Upper lobe of left lung (tissue), 6 donors: ENCODE data around the gene C19orf38. TPM values are rescaled to one million over a fixed set of nuclear protein-coding genes. Genes with fewer than 3 reads are reported as not detected.
"Not testable (repeated sequence)": the region's sequence is repeated elsewhere in the genome, so short reads cannot be mapped to it uniquely, and the experiment has no call there.

Experiments used
- ATAC-seq, 2 donors: fragments of 200-7000 bp; cut with Tn5 transposase; one replicate each; pipeline ENCODE4 v1.9.1; 2022; ENCODE audit warnings: mild to moderate bottlenecking in 2 of 2, moderate library complexity in 2 of 2; ENCODE audit not compliant: low FRiP score in 2 of 2
- DNase-seq, 2 donors: peaks; one replicate each; pipeline ENCODE4 v3.0.0-alpha.2; 2019 to 2020
- H3K27ac ChIP-seq, 4 donors: fragments of 200-600 bp; sonication (generic); one replicate each; pipeline ENCODE4 v1.5.1; 2016 to 2019
- H3K27me3 ChIP-seq, 4 donors: fragments of 200-600 bp; sonication (generic); one replicate each; pipeline ENCODE4 v1.5.1; 2017 to 2019
- H3K36me3 ChIP-seq, 4 donors: fragments of 200-600 bp; sonication (generic); one replicate each; pipeline ENCODE4 v1.5.1; 2016 to 2019
- H3K4me1 ChIP-seq, 4 donors: fragments of 200-600 bp; sonication (generic); one replicate each; pipeline ENCODE4 v1.5.1; 2018 to 2019
- H3K4me3 ChIP-seq, 4 donors: fragments of 200-600 bp; sonication (generic); one replicate each; pipeline ENCODE4 v1.5.1; 2017 to 2019; ENCODE audit warnings: mild to moderate bottlenecking in 2 of 4, moderate library complexity in 1 of 4
- H3K9me3 ChIP-seq, 4 donors: fragments of 200-600 bp; sonication (generic); one replicate each; pipeline ENCODE4 v1.5.1; 2018 to 2019
- EP300 ChIP-seq, 4 donors: sonication (generic); formaldehyde crosslinking; IDR thresholded peaks; one replicate each; pipeline ENCODE4 v1.5.1; 2017; ENCODE audit warnings: antibody characterized with exemption in 4 of 4, control low read depth in 2 of 4
- POLR2A ChIP-seq, 4 donors: fragments of 450-650 bp; IDR thresholded peaks; one replicate each; pipeline ENCODE4 v1.5.1; 2016 to 2017; ENCODE audit warnings: antibody characterized with exemption in 4 of 4, mild to moderate bottlenecking in 2 of 4
- POLR2AphosphoS5 ChIP-seq, 2 donors: sonication (generic); formaldehyde crosslinking; IDR thresholded peaks; one replicate each; pipeline ENCODE4 v1.5.1; 2017; ENCODE audit warnings: antibody characterized with exemption in 2 of 2
- WGBS, 2 donors: methylation state at CpG; one replicate each; pipeline ENCODE4 v1.1.5; 2017 to 2018; 5-methylcytosine and 5-hydroxymethylcytosine counted together
- total RNA-seq, 6 donors: library from RNA; depleted of rRNA in 4 of 6; stranded (reverse); fragments of >200 nt in 4 of 6; gene quantifications; one replicate each; pipeline versions ENCODE4 v1.1.0 to v1.2.1, GENCODE V29; 2016 to 2021
- TF ChIP-seq, protein P1 (sequence below), 6 experiments: fragments of 450-650 bp in 4 of 6; fragments of 200-600 bp in 2 of 6; sonication (generic) in 2 of 6; IDR thresholded peaks; one replicate each; pipeline ENCODE4 v1.5.1; 2016 to 2019; ENCODE audit warnings: antibody characterized with exemption in 6 of 6
- donor health status: DM: no; HTN: no; CAD: no; lungs with moderate emphysema.
- donor health status: DM: no; HTN: yes; CAD: no; lungs with severe emphysema.

The C19orf38 gene
- total RNA-seq, 6 donors from 2014 or later: 2.8 to 26.2 (median 6.8) TPM

DNA sequence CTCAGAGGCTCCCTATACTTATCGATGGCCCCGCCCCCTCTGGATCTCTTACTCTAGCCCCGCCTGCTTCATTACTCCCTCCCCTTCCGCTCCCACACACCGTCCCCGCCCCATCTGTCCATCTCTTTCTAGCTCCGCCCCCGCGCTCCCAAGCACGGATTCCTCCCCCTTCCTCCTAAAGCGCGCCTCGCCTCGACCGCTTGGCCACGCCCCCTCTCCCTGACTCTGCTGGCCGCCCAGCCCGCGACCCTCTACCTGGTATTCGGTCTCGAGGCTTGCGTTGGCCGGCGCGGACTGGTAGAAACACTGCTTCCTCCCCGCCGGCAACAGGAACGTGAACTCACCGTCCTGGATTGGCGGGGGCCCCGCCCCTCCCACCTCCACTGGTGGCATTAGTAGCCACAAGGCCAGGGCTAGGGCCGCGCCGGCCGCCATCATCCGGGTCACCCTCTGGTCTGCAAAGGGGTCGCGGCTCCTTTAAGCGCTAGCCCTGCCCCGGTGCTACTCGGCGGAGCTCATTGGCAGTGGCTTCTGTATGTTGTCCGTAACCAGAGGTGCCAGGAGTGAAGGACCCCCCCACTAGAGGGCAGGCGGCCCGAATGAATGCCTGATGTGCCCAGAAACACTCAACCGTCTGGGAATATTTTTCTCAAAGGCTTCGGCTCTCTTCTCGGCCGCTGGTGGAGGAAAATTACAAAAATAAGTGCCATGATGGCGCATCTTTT is 12.3 kb upstream of the C19orf38 start, which contains the start of gene TMED1:
TSS of gene TMED1 (minus strand) at position 459 of the 725 bp plus-strand sequence. CDS start at position 438, 21 bp downstream.
- TF ChIP-seq POLR2A (IDR thresholded peaks at IDR 0.05): peak in 2 of 4 donors; percentile 48 to 61
- TF ChIP-seq POLR2AphosphoS5 (IDR thresholded peaks at IDR 0.05): peak; percentile 41 to 79
- TF ChIP-seq, protein P1, sequence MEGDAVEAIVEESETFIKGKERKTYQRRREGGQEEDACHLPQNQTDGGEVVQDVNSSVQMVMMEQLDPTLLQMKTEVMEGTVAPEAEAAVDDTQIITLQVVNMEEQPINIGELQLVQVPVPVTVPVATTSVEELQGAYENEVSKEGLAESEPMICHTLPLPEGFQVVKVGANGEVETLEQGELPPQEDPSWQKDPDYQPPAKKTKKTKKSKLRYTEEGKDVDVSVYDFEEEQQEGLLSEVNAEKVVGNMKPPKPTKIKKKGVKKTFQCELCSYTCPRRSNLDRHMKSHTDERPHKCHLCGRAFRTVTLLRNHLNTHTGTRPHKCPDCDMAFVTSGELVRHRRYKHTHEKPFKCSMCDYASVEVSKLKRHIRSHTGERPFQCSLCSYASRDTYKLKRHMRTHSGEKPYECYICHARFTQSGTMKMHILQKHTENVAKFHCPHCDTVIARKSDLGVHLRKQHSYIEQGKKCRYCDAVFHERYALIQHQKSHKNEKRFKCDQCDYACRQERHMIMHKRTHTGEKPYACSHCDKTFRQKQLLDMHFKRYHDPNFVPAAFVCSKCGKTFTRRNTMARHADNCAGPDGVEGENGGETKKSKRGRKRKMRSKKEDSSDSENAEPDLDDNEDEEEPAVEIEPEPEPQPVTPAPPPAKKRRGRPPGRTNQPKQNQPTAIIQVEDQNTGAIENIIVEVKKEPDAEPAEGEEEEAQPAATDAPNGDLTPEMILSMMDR (IDR thresholded peaks at IDR 0.05): peak in 4 of 6 experiments; percentile 51 to 77 (median 69)
- TF ChIP-seq EP300 (IDR thresholded peaks at IDR 0.05): peak in 1 of 4 donors; percentile 6
- peaks cover 5 to 35% (median 31%) of the 10 kb centered on the region in 4 donors for H3K36me3 ChIP-seq
- DNase-seq (peak; percentile 96 to 97), ATAC-seq (peak; percentile 95 to 98)
- H3K4me1 ChIP-seq: peaks cover 0 to 19% (median 7%) of the 10 kb centered on the region in 4 donors
- H3K9me3 ChIP-seq: no peaks in the 10 kb centered on the region
- H3K4me3 ChIP-seq: peak within 1 kb of the TSS; percentile 31 to 84 (median 58)
- H3K27me3 ChIP-seq: no peaks in the 10 kb centered on the region
- peak within 1 kb of the TSS; percentile 94 to 97 (median 96) for H3K27ac ChIP-seq
- WGBS, 2 donors: 0 to 1% methylated on average over 33 to 44 of the region's 50 CpGs

DNA sequence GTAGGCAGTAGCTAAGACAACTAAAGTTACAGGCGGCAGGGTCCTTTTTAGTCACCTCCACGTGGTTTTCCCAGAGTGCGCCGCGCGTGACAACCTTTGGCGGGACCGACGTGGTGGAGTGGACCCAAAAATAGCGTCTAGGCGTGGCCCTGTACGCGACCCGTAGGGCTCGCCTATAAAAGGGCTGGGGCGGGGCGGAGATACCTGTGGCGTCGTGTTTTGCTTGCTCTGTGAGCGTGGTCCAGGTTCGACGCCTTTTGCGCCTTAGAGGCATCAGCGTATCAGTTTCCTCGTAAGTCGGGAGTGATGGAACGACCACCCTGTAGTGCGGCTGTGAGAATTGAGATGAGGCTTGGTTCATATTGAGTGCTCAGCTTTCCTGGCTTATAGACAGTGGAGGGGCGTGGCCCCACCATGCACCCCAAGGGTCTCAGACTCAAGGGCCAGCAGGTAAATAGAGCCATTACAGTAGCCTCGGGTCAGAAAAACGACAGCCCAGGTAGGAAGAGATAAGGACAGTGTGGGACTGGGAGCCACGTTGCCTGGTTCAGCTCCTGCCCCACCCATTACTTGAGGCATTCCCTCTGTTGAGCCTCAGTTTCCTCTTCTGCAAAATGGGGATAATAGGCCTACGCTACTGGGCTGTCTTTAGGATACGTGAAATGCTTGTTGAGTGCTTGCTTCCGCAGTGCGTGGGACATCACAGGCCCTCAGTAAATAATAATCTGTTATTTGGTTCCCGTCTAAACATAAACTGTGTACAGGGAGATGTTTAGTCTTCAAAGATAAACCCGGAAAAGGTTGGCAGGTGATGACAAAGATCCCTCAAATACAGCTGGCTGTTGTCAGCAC is 11.5 kb upstream of the C19orf38 start:
- WGBS, 2 donors: 32 to 35% methylated on average over 31 to 38 of the region's 38 CpGs
- peaks cover 5 to 27% (median 23%) of the 10 kb centered on the region in 4 donors for H3K36me3 ChIP-seq
- H3K9me3 ChIP-seq: no peaks in the 10 kb centered on the region
- ATAC-seq: peak; percentile 69 to 72
- H3K27ac ChIP-seq: peak overlapping the region; percentile 94 to 97 (median 96)
- peaks cover 0 to 19% (median 7%) of the 10 kb centered on the region in 4 donors for H3K4me1 ChIP-seq
- DNase-seq: peak; percentile 79 to 89
- TF ChIP-seq, protein P1 (IDR thresholded peaks at IDR 0.05): peak in 1 of 6 experiments; percentile 20
- TF ChIP-seq POLR2AphosphoS5 (IDR thresholded peaks at IDR 0.05) (no peak), POLR2A (IDR thresholded peaks at IDR 0.05) (peak in 1 of 4 donors; percentile 13), EP300 (IDR thresholded peaks at IDR 0.05) (peak in 1 of 4 donors; percentile 41)
- H3K4me3 ChIP-seq: peak overlapping the region; percentile 31 to 84 (median 58)
- no peaks in the 10 kb centered on the region for H3K27me3 ChIP-seq

DNA sequence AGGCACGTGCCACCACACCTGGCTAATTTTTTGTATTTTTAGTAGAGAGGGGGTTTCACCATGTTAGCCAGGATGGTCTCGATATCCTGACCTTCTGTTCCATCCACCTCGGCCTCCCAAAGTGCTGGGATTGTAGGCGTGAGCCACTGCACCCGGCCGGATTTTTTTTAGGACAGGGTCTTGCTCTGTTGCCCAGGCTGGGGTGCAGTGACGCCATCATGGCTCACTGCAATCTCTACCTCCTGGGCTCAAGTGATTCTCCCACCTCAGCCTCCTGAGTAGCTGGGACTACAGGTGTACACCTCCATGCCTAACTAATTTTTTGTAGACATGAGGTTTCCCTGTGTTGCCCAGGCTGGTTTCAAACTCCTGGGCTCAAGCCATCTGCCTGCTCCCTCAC is 10.6 kb upstream of the C19orf38 start:
- H3K27ac ChIP-seq, H3K27me3 ChIP-seq, DNase-seq, ATAC-seq, H3K4me3 ChIP-seq, H3K9me3 ChIP-seq: not testable (repeated sequence)
- H3K36me3 ChIP-seq: peaks cover 0 to 18% (median 14%) of the 10 kb centered on the region in 4 donors
- WGBS, 2 donors: 92 to 100% methylated on average over 6 of the region's 7 CpGs
- peaks cover 0 to 19% (median 7%) of the 10 kb centered on the region in 4 donors for H3K4me1 ChIP-seq

DNA sequence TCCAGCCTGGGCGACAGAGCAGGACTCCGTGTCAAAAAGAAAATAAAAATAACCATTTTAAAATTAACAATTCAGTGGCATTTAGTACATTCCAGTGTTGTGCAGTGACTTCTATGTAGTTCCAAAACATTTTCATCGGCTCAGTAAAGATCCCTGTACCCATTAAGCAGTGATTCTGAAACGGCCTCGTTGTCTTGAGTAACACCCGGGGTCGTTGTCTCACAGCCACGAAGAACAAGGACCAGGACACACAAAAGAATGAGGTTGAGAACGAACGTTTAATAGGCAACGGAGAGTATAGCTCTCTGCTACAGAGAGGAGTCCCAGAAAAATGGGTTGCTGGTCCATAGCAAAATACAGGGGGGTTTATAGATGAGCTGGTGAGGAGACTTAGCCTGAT is 9.8 kb upstream of the C19orf38 start:
- no peak for DNase-seq
- no peaks in the 10 kb centered on the region for H3K27me3 ChIP-seq
- TF ChIP-seq, protein P1 (IDR thresholded peaks at IDR 0.05): no peak
- TF ChIP-seq POLR2A (IDR thresholded peaks at IDR 0.05): no peak
- TF ChIP-seq EP300 (IDR thresholded peaks at IDR 0.05): no peak
- no peak for TF ChIP-seq POLR2AphosphoS5 (IDR thresholded peaks at IDR 0.05)
- H3K9me3 ChIP-seq: no peaks in the 10 kb centered on the region
- H3K27ac ChIP-seq: no peak overlapping the region
- H3K4me3 ChIP-seq: no peak overlapping the region
- ATAC-seq: no peak
- H3K36me3 ChIP-seq: peaks cover 0 to 11% (median 7%) of the 10 kb centered on the region in 4 donors
- H3K4me1 ChIP-seq: peaks cover 0 to 19% (median 7%) of the 10 kb centered on the region in 4 donors
- 84 to 90% methylated on average over 11 of the region's 11 CpGs for WGBS, 2 donors
